C1 segment of cervical spinal cord (tissue), 14 donors: ENCODE results near the gene DLK2.
A peak's percentile ranks its signal among the peaks of the same experiment; 100 is the strongest.
"Not testable (repeated sequence)": the region's sequence is repeated elsewhere in the genome, so short reads cannot be mapped to it uniquely, and the experiment has no call there.

Experiments used
- DNase-seq, 14 donors: peaks; one replicate each; lab custom pipeline; 2025; lab: John Stamatoyannopoulos, UW

Gene DLK2, protein sequence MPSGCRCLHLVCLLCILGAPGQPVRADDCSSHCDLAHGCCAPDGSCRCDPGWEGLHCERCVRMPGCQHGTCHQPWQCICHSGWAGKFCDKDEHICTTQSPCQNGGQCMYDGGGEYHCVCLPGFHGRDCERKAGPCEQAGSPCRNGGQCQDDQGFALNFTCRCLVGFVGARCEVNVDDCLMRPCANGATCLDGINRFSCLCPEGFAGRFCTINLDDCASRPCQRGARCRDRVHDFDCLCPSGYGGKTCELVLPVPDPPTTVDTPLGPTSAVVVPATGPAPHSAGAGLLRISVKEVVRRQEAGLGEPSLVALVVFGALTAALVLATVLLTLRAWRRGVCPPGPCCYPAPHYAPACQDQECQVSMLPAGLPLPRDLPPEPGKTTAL

DNA sequence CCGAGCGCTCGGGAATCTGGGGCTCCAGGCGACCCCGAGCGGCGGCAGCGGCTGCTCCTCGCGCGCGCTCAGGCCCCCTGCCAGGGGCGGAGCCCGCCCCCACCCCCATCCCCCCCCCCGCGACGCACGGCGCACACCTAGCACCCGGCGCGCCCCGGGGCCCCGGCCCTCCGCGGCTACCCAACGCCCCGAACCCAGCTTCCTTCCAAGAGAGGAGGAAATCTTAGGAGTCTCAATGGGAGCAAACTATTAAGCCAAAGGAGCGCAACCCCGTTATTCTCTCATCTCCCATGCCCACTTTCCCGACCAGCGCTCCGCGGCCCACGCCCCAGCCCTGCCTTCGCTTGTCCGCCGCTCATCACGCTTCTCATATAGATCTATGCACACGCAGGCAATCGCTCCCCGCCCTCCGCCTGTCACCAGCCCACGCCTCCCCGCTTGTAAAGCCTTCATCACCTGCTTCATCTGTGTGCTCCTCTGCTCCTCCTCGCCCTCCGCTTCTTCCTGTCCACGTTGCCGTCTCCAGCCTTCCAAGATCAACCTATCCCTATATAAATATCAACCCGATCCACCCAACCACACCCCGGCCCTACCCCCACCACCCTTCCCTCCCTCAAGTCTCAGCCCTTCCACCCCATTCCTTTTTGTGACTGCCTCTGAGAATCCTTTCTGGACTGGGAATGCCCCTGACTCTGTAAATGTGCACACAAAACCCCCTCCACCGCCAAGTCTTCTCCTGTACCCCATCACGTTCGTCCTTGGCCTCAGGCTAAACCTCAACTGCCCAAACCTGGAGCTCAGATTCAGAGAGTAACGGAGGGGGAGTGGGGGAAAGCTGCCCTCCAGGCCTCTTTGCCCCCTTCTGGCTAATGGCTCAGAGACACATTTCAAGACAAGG lies at the start of gene DLK2:
Gene DLK2, minus strand, starts transcription at position 18 of the 898 bp plus-strand sequence. CDS start 723 bp downstream, outside the sequence.
- peak in 2 of 14 donors; percentile 19 to 55 for DNase-seq

DNA sequence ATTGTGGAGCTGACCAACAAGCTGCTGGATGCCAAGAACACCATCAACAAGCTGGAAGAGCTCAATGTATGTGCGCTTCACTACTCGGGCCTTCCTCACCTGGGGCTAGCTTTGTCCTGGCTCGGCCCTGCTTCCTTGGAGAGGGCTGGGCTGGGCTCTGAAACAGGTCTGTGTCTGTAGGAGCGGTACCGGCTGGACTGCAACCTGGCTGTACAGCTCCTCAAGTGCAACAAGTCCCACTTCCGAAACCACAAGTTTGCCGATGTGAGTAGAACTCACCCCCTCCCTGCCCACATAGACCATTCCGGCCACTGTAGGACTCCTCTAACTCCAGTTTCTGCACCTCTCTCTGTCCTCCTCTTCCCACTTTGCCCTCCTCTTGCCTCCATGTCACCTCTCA lies 48.1 kb upstream of the DLK2 start:
- no peak for DNase-seq

DNA sequence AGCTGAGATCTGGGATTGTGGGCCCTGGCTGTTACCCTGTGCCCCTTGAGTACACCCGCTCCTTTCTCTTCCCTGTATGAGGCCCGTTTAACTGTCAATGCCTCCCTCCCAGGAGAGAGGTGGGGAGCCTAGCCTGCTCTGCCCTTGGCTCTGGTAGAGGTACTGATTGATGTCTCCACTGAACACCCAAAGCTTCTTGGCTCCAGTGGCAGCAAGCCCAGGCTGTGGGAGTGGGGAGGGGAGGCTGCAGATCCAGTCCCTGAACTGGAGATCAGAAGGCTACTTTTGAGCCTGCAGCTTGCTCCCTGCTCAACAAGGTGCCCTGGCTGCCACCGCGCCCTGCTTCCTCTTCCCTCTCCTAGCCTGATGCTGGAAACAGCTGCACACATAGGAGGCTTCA lies 47.3 kb upstream of the DLK2 start:
- peak in 2 of 14 donors; percentile 11 to 21 for DNase-seq

DNA sequence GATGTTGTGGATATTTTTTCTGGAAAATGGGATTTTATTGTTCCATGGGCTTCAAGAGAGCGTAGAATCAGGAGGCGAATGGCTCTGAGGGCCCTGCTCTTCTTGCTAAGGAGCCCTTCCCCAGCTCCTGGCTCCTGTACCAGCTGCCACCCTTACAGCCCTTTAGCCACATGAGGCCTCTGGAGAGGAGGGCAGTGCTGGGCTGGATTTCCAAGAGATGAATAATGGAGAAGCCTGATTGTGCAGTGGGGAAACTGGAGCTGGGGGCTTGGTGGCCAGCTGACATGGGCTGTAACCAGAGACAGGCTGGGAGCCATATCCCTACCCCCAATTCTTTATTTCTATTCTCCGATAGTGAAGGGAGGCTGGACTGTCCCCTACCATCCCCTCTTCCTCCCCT lies 45.6 kb upstream of the DLK2 start:
- DNase-seq, result no peak

DNA sequence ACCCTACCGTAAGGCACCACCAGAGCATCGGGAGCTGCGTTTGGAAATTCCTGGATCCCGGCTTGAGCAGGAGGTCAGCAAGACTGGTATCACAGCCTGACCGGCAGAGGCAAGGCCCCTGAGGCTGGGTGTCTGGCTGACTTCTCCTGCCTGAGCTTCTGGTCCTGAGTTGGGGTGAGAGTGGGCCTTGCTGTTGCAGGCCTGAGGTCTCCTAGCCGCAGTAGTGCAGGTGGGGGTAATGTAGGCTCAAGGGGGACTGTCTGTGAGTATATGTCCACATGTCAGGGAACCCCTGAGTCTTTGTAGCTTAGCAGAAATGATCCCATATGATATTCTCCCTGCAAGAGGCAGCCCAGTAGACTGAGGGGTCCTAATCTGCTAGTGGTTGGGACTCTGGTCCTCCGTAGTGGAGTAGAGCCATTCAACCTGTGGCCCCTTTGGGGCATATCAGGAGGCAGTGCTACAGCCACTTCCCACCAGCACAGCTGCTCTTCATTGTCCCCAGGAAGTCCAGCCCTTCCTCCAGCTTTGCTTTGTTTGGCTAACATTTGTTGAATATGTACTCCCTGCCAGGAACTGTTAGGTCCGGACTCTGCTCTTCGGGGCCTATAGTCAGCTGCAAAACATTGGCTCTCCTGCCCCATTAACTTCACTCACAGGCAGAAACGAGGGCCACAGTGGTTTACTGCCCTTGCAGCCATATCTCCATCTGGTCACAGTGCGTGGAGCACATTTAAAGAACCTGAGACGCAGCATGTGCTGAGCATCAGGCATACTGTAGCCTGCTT lies 43.9 kb upstream of the DLK2 start:
- DNase-seq, result no peak

DNA sequence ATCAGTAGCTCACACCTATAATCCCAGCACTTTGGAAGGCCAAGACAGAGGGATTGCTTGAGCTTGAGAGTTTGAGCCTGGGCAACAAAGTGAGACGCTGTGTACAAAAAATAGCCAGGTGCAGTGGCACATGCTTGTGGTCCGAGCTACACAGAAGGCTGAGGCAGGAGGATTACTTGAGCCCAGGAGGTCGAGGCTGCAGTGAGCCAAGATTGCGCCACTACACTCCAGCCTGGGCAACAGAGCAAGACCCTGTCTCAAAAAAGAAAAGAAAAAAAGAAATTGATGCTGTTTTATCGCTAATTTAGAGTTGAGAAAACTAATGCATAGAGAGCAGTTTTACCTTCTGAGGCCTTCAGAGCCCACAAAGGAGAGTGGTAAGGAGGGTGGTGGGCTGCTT lies 42.9 kb upstream of the DLK2 start:
- not testable (repeated sequence) for DNase-seq

DNA sequence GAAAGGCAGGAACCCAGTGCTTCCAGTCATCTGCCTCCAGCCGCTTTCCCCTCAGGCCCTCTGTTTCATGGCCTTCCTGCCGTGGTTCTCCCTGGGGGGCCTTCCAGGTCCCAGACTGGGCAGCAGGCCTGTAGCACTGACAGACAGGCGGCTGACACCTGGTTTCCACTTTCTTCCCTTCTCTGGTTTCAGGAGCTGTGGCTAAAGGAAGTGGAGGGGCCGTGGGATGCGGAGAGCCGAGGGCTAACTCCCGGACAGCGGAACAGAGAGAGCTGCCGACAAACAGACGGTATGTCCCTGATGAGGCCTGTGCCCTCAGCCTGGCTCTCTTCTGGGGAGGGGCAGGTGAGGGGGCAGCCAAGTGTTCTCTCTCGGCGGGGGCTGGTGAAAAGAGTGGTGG lies 42.3 kb upstream of the DLK2 start:
- no peak for DNase-seq

DNA sequence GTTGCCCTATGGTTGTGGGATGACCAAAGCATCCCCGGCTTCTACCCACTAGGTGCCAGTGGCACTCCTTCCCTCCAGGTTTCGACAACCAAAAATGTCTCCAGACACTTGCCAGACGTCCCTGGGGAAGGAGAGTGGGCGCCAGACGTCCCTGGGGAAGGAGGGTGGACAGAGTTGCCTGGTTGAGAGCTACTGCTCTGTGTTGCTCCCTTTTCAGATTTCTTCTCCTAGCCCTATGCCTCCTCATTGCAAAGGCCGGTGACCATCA lies 41.7 kb upstream of the DLK2 start:
- no peak for DNase-seq

DNA sequence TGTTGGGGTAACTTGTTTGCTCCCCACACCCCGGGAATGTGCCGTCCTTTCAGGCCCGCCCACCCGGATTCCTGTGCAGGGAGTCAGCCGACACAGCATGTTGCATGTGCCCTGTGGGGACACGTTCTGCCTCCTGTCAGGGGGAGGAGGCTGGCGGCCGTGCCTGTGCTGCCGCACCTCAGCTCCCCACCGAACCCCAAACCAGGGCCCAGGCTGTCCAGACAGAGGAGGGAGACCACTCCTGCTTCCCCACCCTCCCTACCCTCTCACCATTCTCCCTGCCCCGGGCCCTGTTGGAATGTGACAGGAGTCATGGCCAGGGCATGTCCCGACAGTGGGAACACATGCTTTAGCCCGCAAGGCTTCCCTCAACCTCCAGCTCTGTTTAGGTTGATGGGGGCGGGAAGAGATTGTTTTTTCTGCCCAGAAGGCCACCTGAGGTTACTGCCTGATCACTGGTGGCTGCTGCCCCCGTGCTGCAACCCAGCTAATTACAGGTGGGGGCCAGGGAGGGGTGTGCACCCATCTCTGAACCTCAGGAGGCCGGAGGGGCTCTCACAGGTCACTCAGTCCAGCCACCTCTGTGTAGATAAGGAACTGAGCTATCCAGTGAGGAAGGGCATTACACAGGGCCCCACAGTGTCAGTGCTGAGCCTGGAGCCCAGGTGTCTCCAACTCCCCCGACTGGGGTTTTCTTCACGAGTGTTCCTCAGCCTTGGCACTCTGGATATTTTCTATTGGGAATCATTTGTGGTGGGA lies 41.2 kb upstream of the DLK2 start:
- peak in 6 of 14 donors; percentile 10 to 28 (median 20) for DNase-seq

DNA sequence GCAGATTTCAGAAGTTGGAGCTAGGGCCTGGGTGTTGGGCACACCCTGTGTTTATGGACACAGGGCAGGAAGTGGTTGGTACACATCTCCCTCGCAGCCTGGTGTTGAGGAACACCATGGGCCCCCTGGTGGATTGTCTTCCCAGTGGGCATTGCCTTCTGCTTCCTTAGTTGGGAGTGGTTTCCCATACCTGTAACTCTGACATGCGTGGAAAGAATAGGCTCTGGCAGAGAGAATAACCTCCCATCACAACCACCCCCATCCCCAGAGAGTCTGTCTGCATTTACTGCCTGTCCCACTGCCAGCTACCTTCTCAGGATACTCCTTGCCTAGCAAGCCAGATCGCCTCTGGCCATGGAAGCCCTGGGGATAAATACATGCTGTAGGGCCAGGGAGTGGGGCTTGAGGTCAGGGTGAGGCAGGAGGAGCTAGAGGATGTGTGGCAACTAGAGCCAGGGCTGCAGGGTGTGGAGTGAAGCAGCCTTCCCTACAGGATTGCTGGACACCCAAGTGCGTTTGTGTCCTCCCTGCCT lies 40.1 kb upstream of the DLK2 start:
- no peak for DNase-seq

DNA sequence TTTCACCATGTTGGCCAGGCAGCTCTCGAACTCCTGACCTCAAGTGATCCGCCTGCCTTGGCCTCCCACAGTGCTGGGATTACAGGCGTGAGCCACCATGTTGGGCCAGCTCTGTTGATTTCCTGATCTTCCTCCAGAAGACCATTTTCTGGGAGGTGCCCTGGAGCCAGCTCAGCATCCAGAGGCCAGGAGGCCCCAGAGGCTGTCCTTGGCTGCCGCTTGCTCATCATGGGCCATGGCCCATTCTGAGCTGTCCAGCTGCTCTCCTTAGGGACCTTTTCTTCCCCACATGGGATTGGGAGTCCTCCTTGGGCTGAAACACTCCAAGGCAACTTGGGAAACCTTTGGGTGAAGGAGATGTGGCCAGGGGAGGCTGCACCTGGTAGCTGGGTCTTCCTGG lies 39.4 kb upstream of the DLK2 start:
- no peak for DNase-seq

DNA sequence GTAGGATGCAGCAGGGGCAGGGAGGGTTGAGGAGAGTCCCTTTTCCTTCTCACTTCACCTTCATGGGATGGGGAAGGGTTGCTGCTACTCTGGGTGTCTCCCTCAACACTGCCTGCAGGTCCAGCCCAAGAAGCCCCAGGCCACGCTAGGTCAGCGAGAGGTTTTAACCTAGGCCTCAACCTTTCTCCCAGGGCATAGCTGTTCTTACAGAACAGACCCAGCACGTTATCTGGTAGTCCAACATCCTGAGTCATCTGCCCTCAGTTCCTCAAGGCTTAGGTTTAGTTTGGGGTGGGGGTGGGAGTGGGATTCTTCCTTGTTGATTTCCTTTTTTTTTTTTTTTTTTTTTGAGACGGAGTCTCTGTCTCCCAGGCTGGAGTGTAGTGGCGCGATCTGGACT lies 39.0 kb upstream of the DLK2 start:
- DNase-seq, result no peak

DNA sequence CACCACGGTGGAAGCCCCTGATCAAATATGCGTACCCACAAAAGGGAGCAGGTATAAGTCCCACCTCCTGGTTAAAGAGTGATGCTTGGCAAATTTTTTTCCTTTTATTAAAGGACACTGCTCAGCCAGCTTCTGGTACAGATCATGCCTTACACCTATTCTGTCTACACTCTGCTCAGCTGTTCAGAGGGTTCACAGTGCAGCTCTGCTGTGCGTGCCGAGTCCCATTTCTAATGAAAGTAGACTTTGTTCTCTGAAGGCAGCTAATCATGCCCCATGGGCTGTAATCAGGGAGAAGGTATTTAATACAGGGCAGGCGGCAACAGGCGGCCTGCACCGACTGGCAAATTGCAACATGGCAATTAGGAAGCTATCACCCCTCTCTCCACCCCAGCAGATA lies 38.5 kb upstream of the DLK2 start:
- peak in 1 of 14 donors; percentile 19 for DNase-seq

DNA sequence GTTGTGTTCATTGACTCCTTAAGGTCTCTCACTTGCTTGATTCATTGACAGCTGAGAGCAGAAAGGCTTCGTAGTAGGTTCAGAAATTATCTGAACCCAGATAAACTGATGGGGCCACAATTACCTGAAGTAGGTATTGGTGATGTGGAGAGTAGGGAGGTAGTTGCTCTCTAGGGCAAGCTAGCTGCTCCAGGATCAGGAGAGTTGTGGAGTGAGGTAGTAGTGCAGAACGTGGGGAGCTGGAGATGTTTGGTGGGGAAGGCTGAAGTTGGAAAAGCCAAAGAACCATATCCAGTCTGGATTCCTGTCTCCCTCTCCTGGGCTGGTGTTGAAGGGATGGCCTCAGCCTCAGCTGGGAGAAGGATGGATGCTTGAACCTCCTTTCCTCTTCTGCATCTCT lies 37.9 kb upstream of the DLK2 start:
- no peak for DNase-seq

DNA sequence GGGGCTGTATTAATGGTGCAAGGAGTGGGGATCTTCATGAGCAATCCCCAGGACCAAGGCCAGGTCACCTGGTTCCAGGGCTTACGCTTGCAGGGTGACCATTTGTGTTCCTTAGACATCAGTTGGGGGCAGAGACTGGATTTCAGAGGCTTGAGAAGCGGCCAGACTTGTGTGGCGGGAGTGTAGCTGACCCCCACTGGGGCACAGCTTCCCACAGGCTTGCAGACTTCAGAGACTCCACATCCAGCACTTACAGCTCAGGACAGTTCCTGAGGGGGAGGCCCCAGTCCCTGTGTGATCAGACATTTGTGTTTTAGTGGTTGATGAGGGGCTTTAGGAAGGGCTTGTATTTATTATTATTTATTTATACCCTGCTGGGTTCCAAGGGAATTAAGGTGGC lies 37.3 kb upstream of the DLK2 start:
- DNase-seq, result peak in 1 of 14 donors; percentile 63

DNA sequence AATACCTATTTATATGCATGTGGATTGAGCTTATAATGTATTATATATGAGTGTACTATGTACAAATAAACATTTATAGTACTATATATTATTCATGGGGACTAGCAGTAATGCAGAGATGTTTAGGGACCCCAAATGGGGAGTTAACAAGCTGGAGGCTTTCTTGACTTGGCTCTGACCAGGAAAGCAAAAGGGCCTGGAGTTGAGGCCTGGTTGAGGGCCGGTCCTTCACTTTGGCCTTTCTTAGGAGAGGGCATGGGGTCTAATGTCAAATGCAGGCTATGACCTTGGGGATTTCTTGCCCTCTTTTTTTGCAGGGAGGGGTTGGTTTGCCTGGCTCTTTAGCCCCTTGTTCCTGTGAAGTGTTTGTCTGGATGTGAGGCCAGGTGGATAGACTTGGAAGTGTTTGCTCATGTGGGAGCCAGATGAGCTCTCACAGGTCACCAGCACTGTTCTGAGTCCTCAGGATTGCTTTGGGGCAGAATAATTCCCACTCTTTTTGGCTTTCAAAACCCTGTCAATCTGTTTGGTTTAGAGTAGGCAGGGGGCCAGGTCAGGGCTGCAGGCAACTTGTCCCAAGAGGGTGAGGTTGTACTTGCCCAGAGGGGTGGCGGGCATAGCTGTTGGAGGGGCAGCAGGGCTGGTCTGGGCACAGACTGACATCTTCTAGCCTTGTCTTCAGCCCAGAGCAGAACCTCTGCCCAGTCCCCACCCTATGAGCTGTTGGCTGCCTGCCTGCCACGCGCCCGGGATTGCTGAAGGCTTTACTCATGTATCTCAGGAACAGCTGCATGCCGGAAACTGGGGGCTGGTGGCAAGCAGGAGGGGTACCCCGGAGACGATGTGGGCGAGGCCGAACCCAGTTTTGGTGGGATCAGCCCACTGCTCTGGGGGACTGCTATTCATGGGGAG lies 36.7 kb upstream of the DLK2 start:
- peak in 12 of 14 donors; percentile 43 to 94 (median 86) for DNase-seq

DNA sequence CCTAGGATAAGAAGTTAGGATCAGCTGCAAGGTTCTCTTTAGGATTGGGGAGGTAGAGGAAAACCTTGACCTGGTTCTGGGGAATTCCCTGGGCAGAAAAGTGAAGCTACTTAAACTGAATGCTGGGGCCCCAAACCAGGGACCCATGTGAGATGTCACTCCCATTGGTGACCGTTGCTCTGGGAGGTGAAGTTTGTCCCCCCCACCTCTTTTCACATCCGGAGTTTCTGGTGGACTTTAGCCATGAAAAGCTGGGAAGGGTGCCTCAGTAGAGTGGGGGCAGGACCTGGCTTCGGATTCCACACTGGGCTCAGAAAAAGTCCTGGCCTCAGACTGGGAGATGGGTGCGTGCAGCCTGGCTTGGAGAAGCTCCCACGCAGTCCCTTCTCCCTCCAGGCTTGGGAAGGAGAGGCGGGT lies 35.2 kb upstream of the DLK2 start:
- peak in 6 of 14 donors; percentile 19 to 65 (median 46) for DNase-seq

DNA sequence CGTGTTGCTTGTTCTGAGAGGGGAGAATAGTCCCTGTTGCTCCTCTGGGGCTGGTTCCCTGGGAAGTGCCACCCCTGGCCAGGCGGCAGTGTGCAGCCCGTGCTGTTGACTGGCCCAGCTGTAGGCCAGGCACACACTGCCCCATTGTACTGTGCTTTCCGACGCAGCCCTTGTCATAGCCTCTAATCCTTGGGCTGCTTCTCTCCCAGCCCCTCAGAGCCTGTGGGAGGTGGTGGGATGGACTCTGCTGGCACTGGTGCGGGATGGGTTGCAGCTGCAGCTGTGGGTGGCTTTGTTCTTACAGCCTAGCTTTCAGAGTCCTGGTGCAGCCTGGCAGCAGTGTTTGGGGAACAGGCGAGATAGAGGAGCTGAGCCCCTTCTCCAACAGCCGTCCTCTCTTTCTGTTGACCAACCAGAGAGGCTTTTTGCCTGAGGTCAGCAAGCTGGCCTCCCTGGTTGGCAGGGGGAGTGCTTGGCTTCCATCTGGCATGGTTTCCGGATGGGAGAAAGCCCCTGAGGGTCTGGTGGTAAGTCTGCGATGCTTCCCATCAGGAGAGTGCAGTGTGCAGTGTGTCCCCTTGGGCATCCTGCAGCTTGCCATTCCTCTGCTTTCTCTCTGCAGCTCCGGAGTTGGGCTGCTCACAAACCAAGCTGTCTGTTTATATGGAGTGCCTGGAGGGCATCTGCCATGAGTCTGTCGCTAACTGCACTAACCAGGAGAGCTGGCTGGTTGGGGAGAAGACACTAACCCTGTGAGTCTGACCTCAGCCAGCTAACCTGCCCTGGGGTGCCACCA lies 34.1 kb upstream of the DLK2 start:
- peak in 12 of 14 donors; percentile 29 to 96 (median 85) for DNase-seq

DNA sequence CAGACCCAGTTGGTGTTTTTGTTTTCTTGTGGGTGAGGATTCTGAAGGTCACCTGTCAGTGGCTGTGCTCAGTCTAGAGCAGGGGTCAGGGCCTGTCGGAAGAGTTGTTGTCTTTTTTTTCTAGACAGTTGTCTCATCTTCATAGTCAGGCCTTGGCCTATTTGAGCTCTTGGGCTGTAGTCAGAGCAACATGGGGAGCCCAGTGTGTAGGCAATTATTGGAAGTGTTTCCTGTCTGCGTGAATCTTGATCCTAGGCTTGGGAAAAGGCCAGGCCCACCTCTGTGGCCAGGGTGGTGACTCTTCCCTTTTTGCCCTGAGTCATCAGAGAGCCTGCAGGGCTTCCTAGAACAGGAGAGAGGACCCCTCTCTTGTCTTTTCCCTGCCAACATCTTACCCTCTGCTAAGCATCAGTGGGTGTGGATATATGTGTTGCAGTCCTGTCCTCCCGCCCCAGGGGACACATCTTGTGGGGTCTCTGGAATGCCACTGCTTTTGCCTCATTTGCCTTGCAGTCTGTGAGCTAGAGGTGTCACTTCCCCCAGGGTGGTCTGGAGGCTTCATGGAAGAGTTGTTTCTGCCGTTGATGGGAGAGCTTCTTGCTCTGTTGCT lies 33.4 kb upstream of the DLK2 start:
- DNase-seq, result no peak
